Measurements from ENCODE around the gene IFT43.

Gene IFT43

GRCh38 chr14:76098916-76099675, 113.5 kb downstream of the IFT43 start:
- no peak overlapping the region for H3K9ac ChIP-seq (ENCODE audit: low read length)
- H3K56ac ChIP-seq (ENCODE audit: low read length), result no peak overlapping the region
- no peak overlapping the region for H3K4me2 ChIP-seq (ENCODE audit: low read length)
- H3K18ac ChIP-seq (ENCODE audit: low read length), result no peak overlapping the region
- H2BK15ac ChIP-seq (replicated peaks; ENCODE audit: low read depth), result no peak overlapping the region
- H3K4me1 ChIP-seq (ENCODE audit: control insufficient read depth, low read depth, low read length), result no peaks in the 10 kb centered on the region
- H2BK120ac ChIP-seq (ENCODE audit: low read depth, low read length), result no peak overlapping the region
- H3K27me3 ChIP-seq (ENCODE audit: insufficient read depth, low read length, poor library complexity), result no peaks in the 10 kb centered on the region
- no peak overlapping the region for H3K23ac ChIP-seq (ENCODE audit: low read length)
- H3K27ac ChIP-seq (ENCODE audit: low read depth, low read length), result no peak overlapping the region
- no CpG with 5 or more reads among the region's 28 CpGs for WGBS (ENCODE audit: extremely low coverage, insufficient coverage, low lambda C conversion rate)
- H3K36me3 ChIP-seq (ENCODE audit: control insufficient read depth, insufficient read depth, low read length), result no peaks in the 10 kb centered on the region
- no peak overlapping the region for H3K4ac ChIP-seq (ENCODE audit: low read depth, low read length)
- no peak overlapping the region for H4K5ac ChIP-seq (ENCODE audit: low read length)
- H4K8ac ChIP-seq (ENCODE audit: low read depth, low read length), result no peak overlapping the region
- H2BK5ac ChIP-seq (ENCODE audit: low read length), result no peak overlapping the region
- H3K79me2 ChIP-seq (ENCODE audit: control insufficient read depth, insufficient read depth, low read length), result no peaks in the 10 kb centered on the region
- no peak overlapping the region for H2AK5ac ChIP-seq (ENCODE audit: low read length)
- no peaks in the 10 kb centered on the region for H3K79me1 ChIP-seq (ENCODE audit: low read length)
- no peak for DNase-seq
- no peak overlapping the region for H3K4me3 ChIP-seq (ENCODE audit: low read length)

- Histone ChIP-seq H3K4me1 (ENCODE audit: control insufficient read depth, low read depth, low read length) (no peaks in the 10 kb centered on the region), H3K9ac (ENCODE audit: low read length) (no peak overlapping the region), H3K79me1 (ENCODE audit: low read length) (no peaks in the 10 kb centered on the region), H3K27ac (ENCODE audit: low read depth, low read length) (no peak overlapping the region), H3K18ac (ENCODE audit: low read length) (no peak overlapping the region), H2BK5ac (ENCODE audit: low read length) (no peak overlapping the region), H3K23ac (ENCODE audit: low read length) (no peak overlapping the region), H3K79me2 (ENCODE audit: control insufficient read depth, insufficient read depth, low read length) (no peaks in the 10 kb centered on the region), H3K27me3 (ENCODE audit: insufficient read depth, low read length, poor library complexity) (no peaks in the 10 kb centered on the region), H3K36me3 (ENCODE audit: control insufficient read depth, insufficient read depth, low read length) (no peaks in the 10 kb centered on the region), H4K8ac (ENCODE audit: low read depth, low read length) (no peak overlapping the region), H3K4ac (ENCODE audit: low read depth, low read length) (no peak overlapping the region), H2BK15ac (replicated peaks; ENCODE audit: low read depth) (no peak overlapping the region), H2BK120ac (ENCODE audit: low read depth, low read length) (no peak overlapping the region), H3K4me3 (ENCODE audit: low read length) (no peak overlapping the region), H3K4me2 (ENCODE audit: low read length) (no peak overlapping the region), H2AK5ac (ENCODE audit: low read length) (no peak overlapping the region), H4K5ac (ENCODE audit: low read length) (no peak overlapping the region), H3K56ac (ENCODE audit: low read length) (no peak overlapping the region)
- no peak for DNase-seq
- WGBS (ENCODE audit: extremely low coverage, insufficient coverage, low lambda C conversion rate), result no CpG with 5 or more reads among the region's 14 CpGs
Measured at GRCh38 chr14:76100236-76100635, 114.7 kb downstream of the IFT43 start.

- WGBS (ENCODE audit: extremely low coverage, insufficient coverage, low lambda C conversion rate), result no CpG with 5 or more reads among the region's 10 CpGs
- Histone ChIP-seq H2BK15ac (replicated peaks; ENCODE audit: low read depth) (no peak overlapping the region), H3K27me3 (ENCODE audit: insufficient read depth, low read length, poor library complexity) (no peaks in the 10 kb centered on the region), H3K56ac (ENCODE audit: low read length) (no peak overlapping the region), H4K5ac (ENCODE audit: low read length) (no peak overlapping the region), H3K9ac (ENCODE audit: low read length) (no peak overlapping the region), H3K23ac (ENCODE audit: low read length) (no peak overlapping the region), H3K27ac (ENCODE audit: low read depth, low read length) (no peak overlapping the region), H3K4ac (ENCODE audit: low read depth, low read length) (no peak overlapping the region), H3K4me3 (ENCODE audit: low read length) (no peak overlapping the region), H3K4me2 (ENCODE audit: low read length) (no peak overlapping the region), H3K36me3 (ENCODE audit: control insufficient read depth, insufficient read depth, low read length) (no peaks in the 10 kb centered on the region), H4K8ac (ENCODE audit: low read depth, low read length) (no peak overlapping the region), H2AK5ac (ENCODE audit: low read length) (no peak overlapping the region), H3K18ac (ENCODE audit: low read length) (no peak overlapping the region), H3K4me1 (ENCODE audit: control insufficient read depth, low read depth, low read length) (no peaks in the 10 kb centered on the region), H3K79me2 (ENCODE audit: control insufficient read depth, insufficient read depth, low read length) (no peaks in the 10 kb centered on the region), H2BK120ac (ENCODE audit: low read depth, low read length) (no peak overlapping the region), H2BK5ac (ENCODE audit: low read length) (no peak overlapping the region), H3K79me1 (ENCODE audit: low read length) (no peaks in the 10 kb centered on the region)
- no peak for DNase-seq
Measured at GRCh38 chr14:76101391-76102379, 116.1 kb downstream of the IFT43 start.

DNA sequence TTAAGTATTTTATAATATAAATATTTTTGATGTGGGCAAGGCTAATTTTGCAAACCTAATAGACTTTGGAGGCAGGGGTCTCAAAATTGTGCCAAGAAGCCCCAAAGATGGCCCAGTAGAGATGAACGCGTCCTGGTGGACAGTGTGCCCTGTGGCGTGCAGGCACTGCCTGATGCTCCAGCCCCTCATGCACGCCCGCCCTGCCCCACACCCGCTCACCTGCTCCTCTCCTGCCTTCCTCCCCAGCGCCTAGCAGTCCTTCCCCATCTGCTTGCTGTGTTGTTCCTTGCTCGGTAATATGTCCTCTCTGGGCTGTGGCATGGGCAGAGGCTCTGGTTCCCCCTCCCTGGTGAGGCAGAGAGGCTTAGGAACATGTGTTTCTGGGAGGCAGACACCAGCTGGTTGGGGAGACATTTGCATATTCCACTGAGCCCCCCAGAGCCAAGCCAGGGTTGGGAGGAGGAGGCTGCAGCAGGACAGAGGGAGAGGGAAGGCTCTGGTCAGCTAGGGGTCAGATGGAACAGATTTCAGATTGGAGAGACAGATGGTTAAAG, 119.3 kb downstream of the IFT43 start:
- no CpG with 5 or more reads among the region's 8 CpGs for WGBS (ENCODE audit: extremely low coverage, insufficient coverage, low lambda C conversion rate)

DNA sequence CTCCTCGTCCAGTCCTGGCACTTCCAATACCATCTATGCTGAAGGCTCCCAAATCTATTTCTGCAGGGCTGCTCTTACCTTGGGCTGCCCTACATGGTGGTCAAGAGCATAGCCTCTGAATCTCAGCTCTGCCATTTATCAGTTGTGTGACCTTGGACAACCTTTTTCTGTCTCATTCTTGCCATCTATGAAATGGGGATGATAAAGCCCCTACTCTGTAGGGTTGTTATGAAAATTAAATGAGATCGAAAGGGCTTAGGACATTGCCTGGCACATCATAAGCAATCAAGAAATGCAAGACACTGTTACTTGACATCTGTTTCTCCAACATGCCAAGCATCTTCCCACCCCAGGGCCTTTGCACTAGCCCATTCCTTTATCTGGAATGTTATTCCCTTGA, 120.6 kb downstream of the IFT43 start:
- WGBS (ENCODE audit: extremely low coverage, insufficient coverage, low lambda C conversion rate), result no CpG with 5 or more reads among the region's 2 CpGs
- H3K79me2 ChIP-seq (ENCODE audit: control insufficient read depth, insufficient read depth, low read length), result no peaks in the 10 kb centered on the region
- no peak overlapping the region for H4K5ac ChIP-seq (ENCODE audit: low read length)
- H2AK5ac ChIP-seq (ENCODE audit: low read length), result no peak overlapping the region
- no peak overlapping the region for H3K4ac ChIP-seq (ENCODE audit: low read depth, low read length)
- H2BK5ac ChIP-seq (ENCODE audit: low read length), result no peak overlapping the region
- H3K9ac ChIP-seq (ENCODE audit: low read length), result no peak overlapping the region
- H4K8ac ChIP-seq (ENCODE audit: low read depth, low read length), result no peak overlapping the region
- no peak overlapping the region for H3K56ac ChIP-seq (ENCODE audit: low read length)
- H3K4me1 ChIP-seq (ENCODE audit: control insufficient read depth, low read depth, low read length), result no peaks in the 10 kb centered on the region
- no peak overlapping the region for H3K23ac ChIP-seq (ENCODE audit: low read length)
- no peaks in the 10 kb centered on the region for H3K36me3 ChIP-seq (ENCODE audit: control insufficient read depth, insufficient read depth, low read length)
- H3K4me2 ChIP-seq (ENCODE audit: low read length), result no peak overlapping the region
- no peak overlapping the region for H2BK120ac ChIP-seq (ENCODE audit: low read depth, low read length)
- H3K27ac ChIP-seq (ENCODE audit: low read depth, low read length), result no peak overlapping the region
- no peak for DNase-seq
- H3K79me1 ChIP-seq (ENCODE audit: low read length), result no peaks in the 10 kb centered on the region
- H2BK15ac ChIP-seq (replicated peaks; ENCODE audit: low read depth), result no peak overlapping the region
- H3K18ac ChIP-seq (ENCODE audit: low read length), result no peak overlapping the region
- no peaks in the 10 kb centered on the region for H3K27me3 ChIP-seq (ENCODE audit: insufficient read depth, low read length, poor library complexity)
- no peak overlapping the region for H3K4me3 ChIP-seq (ENCODE audit: low read length)

More for the DNA sequence above, 119.3 kb downstream of the IFT43 start:
- H3K18ac ChIP-seq (ENCODE audit: low read length), result no peak overlapping the region
- H4K8ac ChIP-seq (ENCODE audit: low read depth, low read length), result no peak overlapping the region
- H3K4me1 ChIP-seq (ENCODE audit: control insufficient read depth, low read depth, low read length), result no peaks in the 10 kb centered on the region
- H4K5ac ChIP-seq (ENCODE audit: low read length), result no peak overlapping the region
- H3K56ac ChIP-seq (ENCODE audit: low read length), result no peak overlapping the region
- no peak overlapping the region for H2BK15ac ChIP-seq (replicated peaks; ENCODE audit: low read depth)
- no peaks in the 10 kb centered on the region for H3K79me2 ChIP-seq (ENCODE audit: control insufficient read depth, insufficient read depth, low read length)
- no peak overlapping the region for H3K4me2 ChIP-seq (ENCODE audit: low read length)
- H2BK120ac ChIP-seq (ENCODE audit: low read depth, low read length), result no peak overlapping the region
- no peak for DNase-seq
- H2BK5ac ChIP-seq (ENCODE audit: low read length), result no peak overlapping the region
- H3K27ac ChIP-seq (ENCODE audit: low read depth, low read length), result no peak overlapping the region
- no peaks in the 10 kb centered on the region for H3K36me3 ChIP-seq (ENCODE audit: control insufficient read depth, insufficient read depth, low read length)
- no peaks in the 10 kb centered on the region for H3K27me3 ChIP-seq (ENCODE audit: insufficient read depth, low read length, poor library complexity)
- H2AK5ac ChIP-seq (ENCODE audit: low read length), result no peak overlapping the region
- H3K9ac ChIP-seq (ENCODE audit: low read length), result no peak overlapping the region
- H3K4ac ChIP-seq (ENCODE audit: low read depth, low read length), result no peak overlapping the region
- H3K23ac ChIP-seq (ENCODE audit: low read length), result no peak overlapping the region
- no peak overlapping the region for H3K4me3 ChIP-seq (ENCODE audit: low read length)
- no peaks in the 10 kb centered on the region for H3K79me1 ChIP-seq (ENCODE audit: low read length)
